HCT116 (cell line): ENCODE measurements around the gene DYNC1I1.

ENCODE experiments used
- CTCF ChIP-seq, 3 experiments: fragments of 200-600 bp in 1 of 3; sonication (generic) in 1 of 3; IDR thresholded peaks in 2 of 3; conservative IDR thresholded peaks in 1 of 3; 2 replicates each; pipeline ENCODE4 v1.5.1; 2012 to 2017; ENCODE audit warnings: low read depth in 2 of 3, low read length in 2 of 3, antibody characterized with exemption in 1 of 3, borderline replicate concordance in 1 of 3, control low read depth in 1 of 3, mild to moderate bottlenecking in 1 of 3, mixed read lengths in 1 of 3, mixed run types in 1 of 3, moderate library complexity in 1 of 3; ENCODE audit not compliant: insufficient read depth in 1 of 3
- EGR1 ChIP-seq: IDR thresholded peaks from 2 replicates; pipeline ENCODE4 v1.6.1; 2012; ENCODE audit warnings: low read depth
- POLR2AphosphoS5 ChIP-seq: IDR thresholded peaks from 2 replicates; pipeline ENCODE4 v1.6.1; 2011; ENCODE audit warnings: mild to moderate bottlenecking, low read depth, low read length, moderate library complexity
- REST ChIP-seq: IDR thresholded peaks from 2 replicates; pipeline ENCODE4 v1.6.1; 2012; ENCODE audit warnings: low read depth
- SIN3A ChIP-seq: IDR thresholded peaks from 2 replicates; pipeline ENCODE4 v1.6.1; 2012; ENCODE audit warnings: low read depth
- TCF7L2 ChIP-seq: IDR thresholded peaks from 2 replicates; pipeline ENCODE4 v1.7.0; 2011; ENCODE audit warnings: borderline replicate concordance, inconsistent platforms; ENCODE audit not compliant: insufficient read depth, insufficient read length; ENCODE audit errors: extremely low read depth
- YY1 ChIP-seq: IDR thresholded peaks from 2 replicates; pipeline ENCODE4 v1.6.1; 2011; ENCODE audit warnings: low read length, low read depth, moderate library complexity, mild to moderate bottlenecking; ENCODE audit not compliant: insufficient replicate concordance; ENCODE audit errors: extremely low read depth

GRCh38 chr7:95843286-95843685 lies 70.9 kb downstream of the DYNC1I1 start:
- TF ChIP-seq CTCF (IDR thresholded peaks at IDR 0.05 in 2 of 3, conservative IDR thresholded peaks at IDR 0.05 in 1 of 3; ENCODE audit: borderline replicate concordance in 1 of 3, insufficient read depth in 1 of 3, low read depth in 2 of 3, low read length in 2 of 3), result peak in 2 of 3 experiments; percentile 15 to 42; a peak in 3 of 6 replicates
- TF ChIP-seq SIN3A, result no peak
- TF ChIP-seq REST, result no peak
- no peak for TF ChIP-seq EGR1
- TF ChIP-seq YY1, result no peak
- no peak for TF ChIP-seq POLR2AphosphoS5
- no peak for TF ChIP-seq TCF7L2
